GM19238 (cell line): ENCODE results near the gene NME9.

ENCODE experiments used
- DNase-seq: peaks from one replicate; pipeline ENCODE4 v3.0.0; 2011; ENCODE audit warnings: low spot score; ENCODE audit not compliant: insufficient read length

The NME9 gene

DNA sequence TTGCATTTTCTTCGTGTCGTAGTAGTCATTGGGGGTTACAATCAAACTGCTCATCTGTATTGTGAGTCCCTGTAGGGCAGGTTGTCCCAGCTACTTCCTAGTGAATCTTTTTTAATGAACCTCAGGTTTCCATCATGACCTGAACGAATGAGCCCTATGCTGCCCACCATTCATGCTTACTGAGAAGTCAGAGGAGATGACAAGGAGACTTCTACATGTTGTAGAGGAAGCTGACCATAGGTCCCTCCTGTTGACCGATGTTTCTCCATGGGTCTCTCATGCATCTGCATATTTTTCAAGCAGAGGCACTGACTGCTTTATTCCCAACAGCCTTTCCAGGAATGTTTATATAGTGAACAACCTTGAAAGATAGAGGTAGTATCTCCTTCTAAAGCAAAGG, 5.0 kb upstream of the NME9 start:
- no peak for DNase-seq

DNA sequence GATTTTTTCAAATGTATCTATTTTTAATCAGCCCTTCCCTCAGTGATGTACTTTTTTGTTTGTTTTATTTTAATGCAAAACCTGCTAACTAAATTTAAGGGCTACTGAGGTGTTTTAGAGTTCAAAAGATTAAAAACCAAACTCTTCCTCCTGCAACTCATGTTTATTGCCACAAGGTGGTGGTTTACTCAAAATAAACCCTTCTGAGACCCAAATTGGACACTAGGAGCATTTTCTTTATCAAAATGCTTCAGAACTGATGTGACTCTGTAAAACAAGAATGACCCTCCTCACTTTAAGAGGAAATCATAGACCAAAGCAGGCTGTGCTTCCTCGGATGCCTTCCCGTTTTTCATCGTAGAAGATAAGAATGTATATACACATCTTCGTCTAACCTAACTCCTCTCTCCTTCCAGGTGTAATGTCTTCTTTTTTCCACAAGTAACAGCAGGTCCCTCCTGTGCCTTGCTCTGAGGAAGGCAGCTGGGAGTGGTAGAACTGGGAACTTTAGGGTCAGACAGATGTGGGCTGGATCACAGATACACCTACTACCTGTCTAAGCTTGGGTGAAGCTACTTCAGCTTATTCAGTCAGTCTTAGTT, 2.9 kb upstream of the NME9 start:
- DNase-seq = no peak

DNA sequence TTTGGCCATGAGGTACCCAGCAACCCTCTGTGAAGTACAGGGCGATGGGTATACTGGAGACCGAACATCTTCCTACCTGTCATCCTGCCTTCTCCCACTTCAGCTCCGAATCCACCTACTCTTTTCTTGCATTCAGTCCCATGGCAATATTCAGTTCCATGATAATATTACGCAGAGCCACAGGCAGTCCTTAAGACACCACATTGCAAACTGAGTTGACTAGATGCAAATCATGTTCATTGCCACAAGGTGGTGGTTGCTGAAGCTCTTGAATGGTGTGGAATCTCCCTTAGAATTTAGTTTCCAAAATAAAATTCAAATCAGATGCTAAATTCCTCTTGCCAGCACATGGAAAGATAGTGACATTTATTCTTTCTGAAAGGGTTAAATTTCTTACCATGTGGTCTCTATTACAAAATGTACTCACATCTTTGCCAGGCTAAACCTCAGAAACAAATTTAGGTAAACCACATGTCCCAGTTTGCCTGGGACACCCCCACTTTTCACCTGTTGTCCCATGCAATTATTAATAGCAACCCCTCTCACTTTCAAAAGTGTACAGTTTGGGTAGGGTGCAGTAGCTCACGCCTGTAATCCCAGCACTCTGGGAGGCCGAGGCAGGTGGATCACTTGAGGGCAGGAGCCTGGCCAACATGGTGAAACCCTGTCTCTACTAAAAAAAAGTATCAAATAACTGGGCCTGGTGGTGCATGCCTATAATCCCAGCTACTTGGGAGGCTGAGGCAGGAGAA, 1.7 kb upstream of the NME9 start:
- no peak for DNase-seq

DNA sequence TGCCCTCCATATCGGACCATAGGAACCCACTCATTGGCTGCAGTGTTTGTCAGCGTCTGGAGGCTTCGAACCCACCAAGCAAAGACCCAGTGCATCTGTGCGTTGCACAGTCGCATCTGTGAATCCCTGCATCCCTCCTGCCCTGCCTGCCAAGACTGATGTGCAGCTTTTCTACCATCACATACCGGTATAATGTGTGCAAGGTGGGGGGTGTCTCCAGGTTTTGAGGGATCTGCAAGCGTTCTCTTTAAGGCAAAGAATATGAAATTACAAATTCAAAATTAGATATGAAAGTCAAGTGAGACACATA, 288 bp upstream of the NME9 start:
- DNase-seq = no peak

DNA sequence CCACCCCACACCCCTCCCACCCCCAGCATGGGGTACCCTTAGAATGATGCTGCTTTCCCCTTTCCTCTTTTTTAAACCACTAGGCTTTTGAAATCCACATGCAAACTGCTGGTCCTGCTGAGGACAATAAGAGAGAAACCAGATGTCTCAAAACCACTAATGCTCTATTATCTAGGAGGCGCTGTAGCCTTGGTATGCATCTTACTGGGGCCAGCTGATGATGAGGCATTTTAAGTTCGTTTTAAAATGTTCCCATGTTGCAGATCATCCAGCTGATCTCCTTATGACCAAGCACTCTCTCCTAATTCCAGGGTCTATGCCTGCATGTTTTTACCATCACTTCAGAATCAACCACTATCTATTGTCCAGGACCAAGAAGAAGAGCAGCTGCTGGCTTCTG, 1.3 kb downstream of the NME9 start:
- DNase-seq = no peak

DNA sequence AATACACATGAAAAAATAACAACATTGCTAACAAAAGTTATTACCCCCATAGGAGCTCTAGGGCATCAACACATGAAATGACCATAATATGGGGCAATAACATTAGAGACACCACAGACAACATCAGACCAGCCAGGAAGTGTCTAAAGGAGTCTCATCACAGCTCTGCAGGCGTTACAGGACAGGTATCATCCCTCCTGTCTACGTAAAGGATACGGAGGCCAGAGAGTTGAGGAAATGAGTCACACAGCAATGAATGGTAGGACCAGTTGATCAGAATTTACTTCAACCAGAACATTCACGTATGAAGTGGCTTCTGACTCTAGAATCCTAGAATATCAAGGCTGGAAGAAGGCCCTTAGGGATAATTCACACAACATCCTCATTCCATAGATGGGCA, 1.8 kb downstream of the NME9 start:
- no peak for DNase-seq

DNA sequence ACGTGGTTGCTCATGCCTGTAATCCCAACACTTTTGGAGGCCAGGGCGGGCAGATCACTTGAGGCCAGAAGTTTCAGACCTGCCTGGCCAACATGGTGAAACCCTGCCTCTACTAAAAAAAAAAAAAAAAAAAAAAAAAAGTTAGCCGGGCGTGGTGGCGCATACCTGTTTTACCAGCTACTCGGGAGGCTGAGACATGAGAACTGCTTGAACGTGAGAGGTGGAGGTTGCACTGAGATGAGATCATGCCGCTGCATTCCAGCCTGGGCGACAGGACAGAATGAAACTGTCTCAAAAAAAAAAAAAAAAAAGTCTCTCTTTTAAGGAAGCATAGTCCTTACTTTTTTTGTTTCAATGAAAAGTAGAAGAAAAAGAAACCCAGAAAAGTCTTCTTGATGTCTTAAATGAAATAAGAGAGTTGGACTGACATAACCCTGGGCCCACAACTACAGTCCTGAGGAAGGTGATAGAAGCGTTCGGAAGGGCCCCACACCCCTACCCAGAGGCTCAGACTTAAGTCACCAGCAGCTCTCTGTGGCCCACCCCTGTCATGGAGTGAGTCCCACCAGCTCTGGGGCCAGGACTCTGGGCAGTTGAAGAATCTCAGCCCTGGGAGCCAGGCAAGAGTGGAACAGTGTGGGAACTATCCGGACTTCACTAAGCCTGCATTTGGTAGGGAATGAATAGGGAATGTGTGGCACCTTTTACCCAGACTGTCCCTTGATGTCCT, 2.6 kb downstream of the NME9 start:
- DNase-seq = no peak

DNA sequence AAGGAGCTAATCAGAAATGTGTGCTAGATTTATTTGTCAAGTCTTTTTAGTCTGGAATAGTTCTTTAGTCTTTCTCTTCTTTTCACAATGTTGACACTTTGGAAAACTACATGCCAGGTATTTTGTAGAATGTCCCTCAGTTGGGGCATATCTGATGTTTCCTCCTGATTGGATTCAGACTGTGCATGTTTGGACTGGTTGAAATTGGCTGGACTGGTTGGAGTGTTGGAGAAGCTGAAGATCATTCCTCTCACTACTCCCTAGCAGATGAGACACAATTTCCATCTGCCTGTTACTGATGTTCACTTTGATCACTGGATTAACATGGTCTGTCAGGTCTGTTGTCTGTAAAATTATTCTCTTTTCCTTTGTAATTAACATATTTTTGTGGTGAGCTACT, 3.7 kb downstream of the NME9 start:
- DNase-seq = no peak

DNA sequence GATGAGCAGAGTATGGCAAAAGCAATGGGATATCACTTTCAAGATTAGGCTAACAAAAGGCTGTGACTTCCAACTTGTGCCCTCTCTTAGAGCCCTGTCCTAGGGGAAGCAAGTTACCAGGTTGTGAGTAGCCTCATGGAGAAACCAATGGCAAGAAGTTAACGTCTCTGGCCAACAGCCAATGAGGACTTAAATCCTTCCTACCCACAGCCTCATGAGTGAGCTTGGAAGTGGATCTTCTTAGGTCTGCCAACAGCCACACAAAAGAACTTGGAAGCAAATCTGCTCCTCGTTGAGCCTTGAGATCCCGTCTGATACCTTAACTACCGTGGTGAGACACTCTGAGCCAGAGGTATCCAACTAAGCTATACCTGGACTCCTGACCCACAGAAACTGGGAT, 5.7 kb downstream of the NME9 start:
- DNase-seq = no peak

DNA sequence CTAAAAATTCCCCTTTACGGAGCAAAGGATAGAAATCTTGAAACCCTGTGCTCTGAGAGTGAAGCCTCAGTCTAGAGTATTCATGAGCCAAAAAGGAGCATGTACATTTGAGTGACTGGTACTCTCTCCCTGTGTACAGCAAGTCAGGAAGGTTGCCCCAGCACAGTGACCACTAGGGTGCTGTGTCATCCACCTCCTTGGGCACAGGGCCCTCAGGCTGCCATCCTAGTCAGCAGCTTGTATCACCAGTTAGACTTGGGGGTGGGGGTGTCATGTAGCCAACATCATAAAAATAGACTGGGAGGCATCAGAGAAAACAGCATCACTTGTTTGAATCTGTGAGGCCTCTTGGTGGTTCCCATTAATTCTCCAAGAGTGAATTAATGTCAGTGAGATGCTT, 12.0 kb downstream of the NME9 start:
- DNase-seq = no peak

DNA sequence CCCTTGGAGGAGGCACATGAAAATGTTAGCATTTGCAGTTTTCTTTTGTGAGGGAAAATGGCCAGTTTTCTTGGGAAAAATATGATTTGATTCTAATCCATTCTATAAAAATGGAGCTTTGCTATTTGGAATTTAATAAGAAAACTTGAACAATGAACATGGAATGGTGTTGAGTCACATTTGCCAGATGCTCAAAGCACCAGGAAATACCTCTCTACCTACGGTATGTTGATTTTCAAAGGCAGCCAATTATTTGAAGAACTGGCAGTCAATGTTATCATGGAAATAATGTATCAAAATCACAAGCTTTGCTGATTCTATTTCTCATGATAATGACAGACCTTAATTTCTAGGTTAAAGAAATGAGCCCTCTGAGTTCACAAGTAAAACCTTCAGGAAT, 14.9 kb downstream of the NME9 start:
- no peak for DNase-seq

DNA sequence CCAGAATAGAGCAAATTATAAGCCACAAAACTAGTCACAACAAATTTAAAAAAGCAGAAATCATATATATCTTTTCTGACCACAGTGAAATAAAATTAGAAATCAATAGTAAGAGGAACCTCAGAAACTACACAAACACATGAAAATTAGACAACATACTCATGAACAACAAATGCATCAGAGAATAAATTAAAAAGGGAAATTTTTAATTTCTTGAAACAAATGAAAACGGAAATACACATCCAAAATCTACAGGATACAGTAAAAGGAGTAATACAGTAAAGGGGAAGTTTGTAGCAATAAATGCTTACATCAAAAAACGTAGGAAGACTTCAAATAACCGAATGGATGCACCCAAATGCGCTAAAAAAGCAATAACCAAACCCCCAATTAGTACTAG, 19.2 kb downstream of the NME9 start:
- no peak for DNase-seq

DNA sequence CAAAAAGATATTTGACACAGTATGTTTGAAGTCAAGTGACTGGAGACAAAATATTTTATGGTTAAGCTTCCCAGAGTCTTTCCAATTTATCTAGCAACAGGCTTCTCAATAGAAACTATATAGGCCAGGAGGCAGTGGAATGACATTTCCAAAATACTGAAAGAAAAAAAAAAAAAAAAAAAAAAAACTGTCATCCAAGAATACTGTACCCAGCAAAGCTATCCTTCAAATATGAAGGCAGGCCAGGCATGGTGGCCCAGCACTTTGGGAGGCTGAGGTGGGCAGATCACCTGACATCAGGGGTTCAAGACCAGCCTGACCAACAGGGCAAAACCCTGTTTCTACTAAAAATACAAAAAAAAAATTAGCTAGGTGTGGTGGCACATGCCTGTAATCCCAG, 20.9 kb downstream of the NME9 start:
- DNase-seq = no peak

DNA sequence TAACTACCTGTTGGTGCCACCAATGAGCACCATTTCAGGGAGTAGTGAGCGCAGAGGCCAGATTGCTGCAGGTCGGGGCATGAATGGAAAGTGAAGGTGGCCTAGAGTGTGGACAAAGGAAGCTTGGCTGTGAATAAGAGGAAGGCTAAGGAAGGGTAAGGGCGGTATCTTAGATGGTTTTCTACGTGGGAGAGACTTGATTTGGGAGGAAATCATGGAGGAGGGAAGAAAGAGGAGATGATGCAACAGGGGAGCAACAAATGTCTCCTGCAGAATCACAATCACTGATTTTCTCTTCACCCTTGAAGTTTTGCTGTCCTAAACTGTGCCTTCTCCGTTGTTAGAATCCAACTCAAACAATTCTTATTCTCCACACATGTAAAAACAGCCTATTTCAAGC, 21.8 kb downstream of the NME9 start:
- no peak for DNase-seq

DNA sequence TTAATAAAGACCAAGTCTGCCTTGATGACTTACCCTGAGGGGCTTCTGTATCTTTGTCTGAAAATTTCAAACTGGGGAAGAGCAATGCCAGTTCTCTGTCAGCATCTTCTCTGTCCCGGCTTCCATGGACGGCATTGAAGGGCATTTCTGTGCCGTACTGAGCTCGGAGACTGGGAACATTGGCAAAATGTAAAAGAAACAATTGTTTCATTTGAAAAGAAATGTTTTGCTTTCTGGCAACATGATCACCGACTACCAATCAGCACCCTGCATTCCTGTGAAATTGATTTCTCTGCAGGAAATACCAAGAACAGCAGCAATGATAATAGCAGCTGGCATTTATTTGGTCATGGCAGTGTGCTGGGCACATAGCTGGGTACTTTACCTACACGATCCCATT, 26.2 kb downstream of the NME9 start:
- no peak for DNase-seq

DNA sequence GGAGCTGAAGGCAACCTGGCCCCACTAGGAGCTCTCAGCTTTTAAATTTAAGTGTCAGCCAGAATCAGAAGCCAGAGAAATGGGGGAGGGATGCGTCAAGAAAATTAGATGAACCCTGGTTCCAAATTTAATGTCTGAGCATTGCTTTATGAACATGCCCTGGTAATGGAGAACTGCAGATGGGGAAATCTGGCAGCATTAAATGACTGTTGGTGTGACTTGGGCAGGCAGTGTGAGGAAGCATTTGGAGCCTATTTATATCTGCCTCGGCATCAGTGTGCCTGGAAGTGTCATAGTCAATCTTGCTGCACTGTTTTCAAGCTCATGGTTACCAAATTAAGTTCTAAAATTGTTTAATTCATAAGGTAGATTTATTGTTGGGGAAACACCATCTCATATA, 29.0 kb downstream of the NME9 start:
- no peak for DNase-seq

DNA sequence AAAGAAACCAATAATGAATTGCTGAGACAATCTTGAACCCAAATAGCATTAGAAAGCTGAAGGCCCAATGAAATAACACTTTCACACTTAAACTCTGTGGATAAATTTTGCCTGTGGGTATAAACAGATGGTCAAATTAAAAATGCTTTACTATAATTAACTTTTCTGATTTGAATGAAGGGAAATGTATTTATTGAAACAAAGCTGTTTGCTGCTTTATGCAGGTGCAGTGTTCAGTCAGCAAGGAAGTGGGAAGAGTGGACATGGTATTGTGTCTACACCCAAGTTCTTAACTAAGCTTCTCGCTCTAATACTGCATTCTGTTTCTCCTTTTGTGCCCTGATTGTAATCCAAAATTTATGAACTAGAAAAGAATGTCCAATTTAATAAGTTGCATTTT, 31.8 kb downstream of the NME9 start:
- DNase-seq = no peak

DNA sequence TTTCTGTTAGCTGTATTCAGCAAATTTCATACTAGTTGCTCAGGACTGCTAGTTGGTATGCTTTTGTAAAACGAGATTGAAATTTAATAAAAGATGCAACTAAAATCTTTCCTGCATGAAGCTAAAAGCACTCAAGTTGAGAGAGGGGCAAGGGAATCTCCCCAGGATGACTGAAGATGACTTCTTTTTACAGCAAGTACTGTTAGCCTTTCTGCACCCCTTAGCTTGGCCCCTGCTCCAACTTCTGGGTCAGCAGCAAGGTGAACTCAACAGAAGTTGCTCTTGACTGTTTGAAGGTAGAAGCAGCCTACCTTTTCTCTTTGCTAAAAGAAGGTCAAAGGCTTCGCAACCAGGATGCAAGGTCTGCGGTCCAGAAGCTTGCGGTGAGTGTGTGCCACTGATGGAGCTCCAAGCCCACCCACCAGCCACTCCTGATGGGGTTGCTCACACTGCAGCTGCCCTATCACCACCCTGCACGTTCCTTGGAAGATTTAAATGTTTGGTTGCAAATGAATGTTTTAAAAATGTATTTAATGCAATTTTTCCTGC, 32.5 kb downstream of the NME9 start:
- no peak for DNase-seq

DNA sequence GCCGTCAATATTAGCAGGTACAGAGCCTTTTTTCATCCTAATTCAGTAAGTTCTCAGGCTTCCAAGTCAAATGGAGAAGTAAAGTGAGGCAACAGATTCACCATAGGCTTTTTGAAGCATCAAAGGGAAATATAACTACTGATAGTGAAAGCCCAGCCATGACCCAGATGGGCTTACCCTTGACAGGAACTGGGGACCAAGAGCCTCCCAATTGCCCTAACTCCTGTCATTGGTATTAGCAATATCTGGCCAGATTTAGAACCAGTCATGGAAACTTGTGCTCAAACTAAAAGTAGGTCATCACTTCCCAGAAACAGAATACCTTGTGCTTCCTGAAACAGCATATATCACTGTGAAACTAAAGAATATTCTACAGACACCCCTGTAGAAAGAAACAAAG, 33.0 kb downstream of the NME9 start:
- DNase-seq = no peak

DNA sequence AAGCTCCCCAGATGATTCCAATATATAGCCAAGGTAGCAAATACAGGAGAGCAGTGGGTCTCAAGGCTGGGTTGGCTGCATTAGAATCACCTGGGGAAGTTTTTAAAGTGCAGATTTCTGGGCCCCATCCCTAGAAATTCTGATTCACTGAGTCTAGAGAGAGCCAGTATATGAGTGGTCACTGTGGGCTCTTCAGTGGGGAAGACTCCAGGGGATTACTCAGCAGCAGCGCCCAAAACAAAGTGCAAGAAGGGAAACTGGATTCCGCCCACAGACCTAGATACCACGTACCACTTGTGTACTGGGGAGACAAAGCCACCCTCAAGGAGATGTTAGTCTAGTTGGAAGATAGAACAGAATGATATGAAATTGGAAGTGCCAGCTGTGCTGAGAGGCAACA, 40.0 kb downstream of the NME9 start:
- no peak for DNase-seq

DNA sequence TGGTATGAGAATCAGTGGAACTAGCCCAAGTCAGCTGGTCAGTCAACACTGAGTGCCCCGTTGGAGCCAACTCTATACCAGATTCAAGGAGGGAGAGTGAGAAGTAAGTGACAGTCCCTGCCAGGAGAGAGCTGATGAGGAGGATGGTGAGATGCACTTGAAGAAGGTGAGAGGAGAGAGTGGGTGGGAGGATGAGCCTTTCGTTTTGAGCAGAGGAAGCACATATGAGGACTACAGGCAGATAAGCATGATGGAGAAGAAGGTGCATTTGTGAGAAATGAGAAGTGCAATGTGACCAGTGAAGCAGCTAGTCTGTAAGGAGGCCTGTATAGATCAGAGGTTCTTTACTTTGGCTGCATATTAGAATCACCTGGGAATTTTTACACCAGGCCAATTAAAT, 40.4 kb downstream of the NME9 start:
- no peak for DNase-seq

DNA sequence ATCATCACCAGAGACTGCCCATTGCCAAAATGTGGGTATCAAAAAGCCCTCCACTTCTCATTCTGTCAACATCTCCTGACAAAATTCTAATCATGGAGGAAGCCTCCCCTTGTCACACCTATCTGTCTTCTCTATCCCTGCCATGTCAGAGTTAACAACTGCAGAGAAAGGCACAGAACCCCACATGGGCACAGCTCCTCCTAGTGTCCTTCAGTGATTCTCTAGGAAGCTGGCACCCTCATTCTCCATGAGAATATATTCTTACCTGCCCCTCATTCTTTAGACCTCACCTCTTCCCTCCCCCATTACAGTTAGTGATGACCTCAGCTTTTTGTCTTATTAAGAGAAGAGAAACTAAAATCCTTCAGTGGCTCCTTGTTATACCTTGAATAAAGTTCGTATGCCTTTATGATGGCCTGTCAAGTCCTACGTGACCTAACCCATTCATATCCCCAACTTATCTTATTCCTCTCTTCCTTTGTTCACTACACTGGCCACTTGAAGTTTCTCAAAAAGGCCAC, 44.6 kb downstream of the NME9 start:
- DNase-seq = no peak

DNA sequence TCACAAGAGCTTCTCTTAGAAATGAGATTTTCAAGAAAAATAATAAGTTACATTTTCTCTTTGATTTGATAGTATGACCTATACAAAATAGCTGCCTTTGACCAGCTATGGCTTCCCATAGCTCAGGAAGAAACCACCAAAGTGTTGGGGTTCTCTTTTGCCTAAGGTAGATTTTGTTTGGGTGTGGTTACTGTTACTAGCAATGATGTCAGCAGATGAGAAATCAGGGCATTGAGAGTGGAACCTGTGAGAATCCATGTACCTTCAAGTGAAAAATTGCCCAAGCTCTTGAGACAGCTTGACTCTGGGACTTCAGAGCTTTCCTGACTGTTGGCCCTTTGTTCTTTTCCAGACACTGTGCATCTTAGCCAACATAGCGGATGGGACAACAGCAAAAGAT, 45.6 kb downstream of the NME9 start:
- DNase-seq = no peak
